Superior temporal gyrus (tissue), 1 donor: ENCODE data around the gene SIGMAR1.
A peak's percentile ranks its signal among the peaks of the same experiment; 100 is the strongest.

Experiments
- DNase-seq: peaks from one replicate; pipeline ENCODE4 v3.0.0-alpha.2; 2016; ENCODE audit errors: extremely low spot score

Gene SIGMAR1

GRCh38 chr9:34630402-34631154 is 7.0 kb downstream of the SIGMAR1 start:
- DNase-seq: no peak

GRCh38 chr9:34629491-34629808 is 8.1 kb downstream of the SIGMAR1 start:
- DNase-seq: no peak

- no peak for DNase-seq
These were observed 8.7 kb downstream of the SIGMAR1 start, which contains the start of gene ARID3C for GRCh38 chr9:34628656-34629490. Gene ARID3C, minus strand, starts transcription at chr9:34629066. Its CDS starts 1,052 bp downstream, at chr9:34628014.

- DNase-seq: no peak
These were observed 9.6 kb downstream of the SIGMAR1 start for GRCh38 chr9:34627716-34628655.

GRCh38 chr9:34625186-34625486 is 12.5 kb downstream of the SIGMAR1 start:
- no peak for DNase-seq

- DNase-seq: no peak
These were observed 13.0 kb downstream of the SIGMAR1 start for GRCh38 chr9:34624475-34625185.

GRCh38 chr9:34623374-34624235 is 14.0 kb downstream of the SIGMAR1 start:
- DNase-seq: no peak

GRCh38 chr9:34620061-34620994 is 17.3 kb downstream of the SIGMAR1 start, which contains the start of gene DCTN3:
Gene DCTN3, minus strand, starts transcription at chr9:34620495. Its CDS starts 31 bp downstream, at chr9:34620464.
- DNase-seq: peak; percentile 99

GRCh38 chr9:34615132-34615531 is 22.5 kb downstream of the SIGMAR1 start:
- no peak for DNase-seq

GRCh38 chr9:34612788-34613390 is 24.7 kb downstream of the SIGMAR1 start:
- DNase-seq: peak; percentile 93

GRCh38 chr9:34611811-34612787 is 25.5 kb downstream of the SIGMAR1 start, which contains the start of gene RPP25L:
Gene RPP25L, minus strand, starts transcription at chr9:34612097. Its CDS starts 801 bp downstream, at chr9:34611296.
- DNase-seq: peak; percentile 89

- no peak for DNase-seq
These were observed 26.3 kb downstream of the SIGMAR1 start for GRCh38 chr9:34611251-34611810.

GRCh38 chr9:34610434-34611206 is 27.0 kb downstream of the SIGMAR1 start:
- no peak for DNase-seq

- DNase-seq: no peak
These were observed 30.3 kb downstream of the SIGMAR1 start for GRCh38 chr9:34607331-34607730.

GRCh38 chr9:34606905-34607304 is 30.7 kb downstream of the SIGMAR1 start:
- no peak for DNase-seq

- DNase-seq: no peak
These were observed 31.4 kb downstream of the SIGMAR1 start for GRCh38 chr9:34606190-34606589.
